HG03097 (cell line): ENCODE results near the gene CDH12.
"Not testable (repeated sequence)": the region's sequence is repeated elsewhere in the genome, so short reads cannot be mapped to it uniquely, and the experiment has no call there.

Source experiments
- ATAC-seq: cut with Tn5 transposase; IDR thresholded peaks from one replicate; pipeline ENCODE4 v1.9.1; 2021; ENCODE audit not compliant: unreplicated experiment, low FRiP score

CDH12 gene

GRCh38 chr5:22662391-22662790, 190.8 kb downstream of the CDH12 start:
- ATAC-seq: no peak

GRCh38 chr5:22651355-22651754, 201.8 kb downstream of the CDH12 start:
- no peak for ATAC-seq

GRCh38 chr5:22650511-22650910, 202.6 kb downstream of the CDH12 start:
- no peak for ATAC-seq

GRCh38 chr5:22649074-22649473, 204.1 kb downstream of the CDH12 start:
- no peak for ATAC-seq

GRCh38 chr5:22644859-22645258, 208.3 kb downstream of the CDH12 start:
- no peak for ATAC-seq

- no peak for ATAC-seq
Observed at GRCh38 chr5:22643356-22643755, 209.8 kb downstream of the CDH12 start.

GRCh38 chr5:22631683-22632082, 221.5 kb downstream of the CDH12 start:
- ATAC-seq: no peak

GRCh38 chr5:22627029-22627428, 226.1 kb downstream of the CDH12 start:
- ATAC-seq: no peak

- ATAC-seq: no peak
Observed at GRCh38 chr5:22625451-22625850, 227.7 kb downstream of the CDH12 start.

GRCh38 chr5:22621084-22621483, 232.1 kb downstream of the CDH12 start:
- no peak for ATAC-seq

- no peak for ATAC-seq
Observed at GRCh38 chr5:22615964-22616363, 237.2 kb downstream of the CDH12 start.

GRCh38 chr5:22614486-22615094, 238.6 kb downstream of the CDH12 start:
- ATAC-seq: no peak

- no peak for ATAC-seq
Observed at GRCh38 chr5:22612928-22613327, 240.2 kb downstream of the CDH12 start.

- no peak for ATAC-seq
Observed at GRCh38 chr5:22611327-22611726, 241.8 kb downstream of the CDH12 start.

- ATAC-seq: not testable (repeated sequence)
Observed at GRCh38 chr5:22607498-22607897, 245.6 kb downstream of the CDH12 start.

- ATAC-seq: no peak
Observed at GRCh38 chr5:22605473-22605872, 247.7 kb downstream of the CDH12 start.

- no peak for ATAC-seq
Observed at GRCh38 chr5:22604711-22605110, 248.4 kb downstream of the CDH12 start.

- no peak for ATAC-seq
Observed at GRCh38 chr5:22598796-22599195, 254.3 kb downstream of the CDH12 start.

GRCh38 chr5:22596404-22596970, 256.7 kb downstream of the CDH12 start:
- ATAC-seq: no peak

- ATAC-seq: no peak
Observed at GRCh38 chr5:22594491-22594890, 258.7 kb downstream of the CDH12 start.

GRCh38 chr5:22593592-22593991, 259.6 kb downstream of the CDH12 start:
- ATAC-seq: no peak

GRCh38 chr5:22591461-22591860, 261.7 kb downstream of the CDH12 start:
- no peak for ATAC-seq
